Stimulated activated CD4-positive, alpha-beta T cell treated with anti-CD3 and anti-CD28 coated beads, Interleukin-4, amount 100 ng/mL, for 4 hours (primary cell): Measurements from ENCODE around the gene KDM1B.
A peak's percentile ranks its signal among the peaks of the same experiment; 100 is the strongest.

ENCODE experiments used
- DNase-seq, 2 experiments: peaks; one replicate each; pipeline ENCODE4 v3.0.0-alpha.2; 2020

Gene KDM1B

GRCh38 chr6:18235524-18235923 lies 80.3 kb downstream of the KDM1B start:
- no peak for DNase-seq

DNA sequence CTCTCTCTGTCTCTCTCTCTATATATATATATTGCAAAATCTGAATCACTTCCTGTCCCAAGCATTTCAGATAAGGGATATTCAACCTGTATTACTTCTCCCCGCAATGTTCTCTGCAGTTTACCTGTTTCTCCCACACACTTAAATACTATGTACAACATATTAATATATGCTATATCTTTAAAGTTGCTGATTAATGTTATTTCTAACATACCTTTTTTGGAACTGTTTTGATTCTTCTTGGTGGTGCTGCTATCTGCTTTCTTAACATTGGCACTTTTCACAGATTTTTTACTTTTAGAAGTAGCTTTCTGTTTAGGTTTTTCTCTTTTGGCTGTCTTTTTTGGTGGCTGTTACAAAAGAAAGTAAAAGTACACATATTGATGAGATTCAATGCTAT lies 81.9 kb downstream of the KDM1B start:
- no peak for DNase-seq

- no peak for DNase-seq
These were observed 85.0 kb downstream of the KDM1B start for GRCh38 chr6:18240230-18240629.

DNA sequence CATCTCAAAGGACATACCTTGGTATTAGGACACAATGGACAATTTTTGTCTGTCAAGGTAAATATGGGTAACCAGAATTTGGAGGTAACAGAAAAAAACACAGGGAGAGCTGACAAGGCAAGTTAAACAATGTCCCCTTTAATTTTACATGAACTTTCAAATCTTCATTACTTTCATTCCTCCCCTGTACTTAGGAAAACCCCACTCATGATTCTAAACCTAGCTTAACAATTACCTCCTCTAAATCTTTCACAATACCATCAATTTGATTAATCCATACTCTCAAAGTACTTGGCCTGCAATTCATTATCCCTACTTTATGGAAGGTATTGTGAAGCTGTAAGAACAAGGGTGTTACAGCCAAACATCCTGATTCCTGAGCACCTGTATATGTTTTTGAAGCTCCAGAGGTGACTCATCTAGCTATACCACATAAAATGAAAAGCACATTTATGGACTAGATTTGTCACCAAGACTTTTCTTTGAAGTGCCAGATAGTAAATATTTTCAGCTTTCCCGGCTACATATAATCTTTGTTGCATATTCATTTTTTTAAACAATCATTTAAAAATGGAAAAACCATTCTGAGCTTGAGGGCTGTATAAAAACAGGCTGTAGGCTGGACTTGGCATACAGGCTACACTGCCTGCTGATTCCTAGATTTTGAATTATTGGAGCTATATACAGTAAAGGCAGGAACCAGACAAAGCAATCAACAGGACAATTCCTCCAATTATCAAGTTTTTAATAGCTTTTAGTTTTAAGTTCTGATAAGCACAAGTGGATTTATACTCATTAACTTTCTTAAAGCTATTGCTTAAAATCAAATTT lies 86.2 kb downstream of the KDM1B start:
- DNase-seq: no peak

- no peak for DNase-seq
These were observed 87.0 kb downstream of the KDM1B start for GRCh38 chr6:18242062-18242851.

DNA sequence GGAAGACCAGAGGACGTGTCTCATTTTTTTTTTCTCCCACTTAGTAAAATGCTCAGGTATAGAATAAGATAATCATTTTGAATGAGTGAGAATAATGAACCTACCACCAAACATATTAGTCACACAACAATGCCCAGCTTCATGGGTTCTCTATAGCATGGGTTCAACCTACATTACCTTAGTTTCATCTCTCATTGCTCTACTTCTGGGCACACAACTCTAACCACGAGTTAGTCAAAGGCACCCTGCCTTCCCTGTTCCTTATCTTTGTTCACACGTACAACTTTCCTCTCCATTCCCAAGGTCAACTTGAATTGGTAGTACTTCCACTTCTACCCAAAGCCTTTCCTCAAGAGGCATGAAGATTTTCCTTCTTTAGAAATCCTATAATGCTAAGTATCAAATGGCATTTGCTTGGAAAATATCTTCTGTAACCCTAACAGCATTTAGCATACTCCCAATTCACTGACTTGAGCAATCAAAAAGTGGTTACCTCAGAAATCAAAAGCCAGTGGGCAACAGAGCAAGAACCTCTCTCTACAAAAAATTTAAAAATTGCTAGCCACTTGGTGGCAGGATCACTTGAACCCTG lies 88.2 kb downstream of the KDM1B start:
- no peak for DNase-seq

DNA sequence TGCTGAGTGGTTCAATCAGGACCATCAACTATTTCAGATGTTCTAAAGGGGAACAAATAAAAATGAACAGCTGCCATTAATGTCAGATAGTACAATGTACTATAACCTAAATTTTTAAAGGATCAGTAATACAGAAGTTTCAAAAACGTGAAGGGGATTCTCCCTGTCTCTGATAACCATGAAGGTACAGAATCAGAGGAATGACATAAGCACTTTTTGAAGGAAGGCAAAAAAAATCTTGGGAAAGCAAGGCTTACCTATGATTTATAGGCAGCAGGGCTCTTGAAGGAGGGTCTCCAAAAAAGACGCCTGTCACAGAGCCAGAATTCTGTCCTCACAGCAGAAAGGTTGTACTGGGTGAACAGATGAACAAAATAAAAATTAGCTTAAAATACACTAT lies 89.0 kb downstream of the KDM1B start:
- DNase-seq: no peak

DNA sequence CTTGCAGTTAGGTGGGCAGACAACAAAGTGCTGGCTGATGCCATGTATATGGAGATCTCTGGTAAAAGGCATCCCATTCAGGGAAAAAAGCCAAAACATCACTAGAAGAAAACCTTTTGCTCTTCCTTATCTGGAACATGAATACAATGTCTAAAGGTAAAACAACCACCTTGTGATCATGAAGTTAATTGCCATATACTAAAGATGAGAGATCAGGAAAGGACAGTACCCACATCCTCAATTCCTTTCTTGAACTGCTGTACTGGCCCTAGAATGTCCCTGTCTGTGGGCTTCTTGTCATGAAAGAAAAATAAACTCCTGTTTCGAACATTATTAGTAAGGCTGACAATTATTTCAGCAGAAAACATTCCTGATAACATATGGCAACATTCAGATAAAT lies 89.9 kb downstream of the KDM1B start:
- DNase-seq: no peak

DNA sequence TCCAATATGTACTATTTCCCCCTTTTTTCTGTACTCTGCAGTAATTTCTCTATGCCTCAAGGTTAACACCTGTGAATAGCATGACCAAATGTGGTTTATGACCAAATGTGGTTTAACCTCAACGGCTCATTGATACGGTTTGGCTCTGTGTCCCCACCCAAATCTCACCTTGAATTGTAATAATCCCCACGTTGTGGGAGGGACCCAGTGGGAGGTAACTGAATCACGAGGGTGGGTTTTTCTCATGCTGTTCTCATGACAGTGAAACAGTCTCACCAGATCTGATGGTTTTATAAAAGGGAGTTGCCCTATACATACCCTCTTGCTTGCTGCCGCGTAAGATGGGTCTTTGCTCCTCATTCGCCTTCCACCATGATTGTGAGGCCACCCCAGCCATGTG lies 90.4 kb downstream of the KDM1B start:
- peak in 1 of 2 experiments; percentile 32 for DNase-seq

DNA sequence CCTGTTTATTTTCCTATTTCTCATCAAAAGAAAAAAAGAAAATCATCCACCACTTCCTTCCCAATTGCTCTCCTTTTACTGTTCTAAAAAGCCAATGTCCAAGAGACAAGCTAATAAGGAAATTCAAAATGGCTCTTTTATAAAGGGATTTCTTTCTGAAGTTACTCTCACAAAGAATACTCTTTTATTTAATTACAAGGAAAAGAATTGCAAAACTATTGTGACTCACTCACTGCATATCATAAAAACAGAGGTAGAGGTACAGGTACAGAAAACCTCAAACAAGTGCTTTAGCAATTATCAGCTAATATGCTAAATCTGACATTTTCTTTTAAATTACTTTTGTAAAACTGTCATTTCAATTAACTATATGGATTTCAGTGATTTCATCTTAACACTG lies 91.0 kb downstream of the KDM1B start:
- DNase-seq: no peak

GRCh38 chr6:18247002-18247401 lies 91.8 kb downstream of the KDM1B start:
- no peak for DNase-seq

- DNase-seq: no peak
These were observed 93.5 kb downstream of the KDM1B start for GRCh38 chr6:18248698-18249097.

GRCh38 chr6:18249271-18249670 lies 94.0 kb downstream of the KDM1B start:
- DNase-seq: no peak

GRCh38 chr6:18253635-18254034 lies 98.4 kb downstream of the KDM1B start:
- no peak for DNase-seq

- DNase-seq: no peak
These were observed 99.6 kb downstream of the KDM1B start for GRCh38 chr6:18254793-18255192.

- DNase-seq: no peak
These were observed 104.6 kb downstream of the KDM1B start for GRCh38 chr6:18259675-18260447.

DNA sequence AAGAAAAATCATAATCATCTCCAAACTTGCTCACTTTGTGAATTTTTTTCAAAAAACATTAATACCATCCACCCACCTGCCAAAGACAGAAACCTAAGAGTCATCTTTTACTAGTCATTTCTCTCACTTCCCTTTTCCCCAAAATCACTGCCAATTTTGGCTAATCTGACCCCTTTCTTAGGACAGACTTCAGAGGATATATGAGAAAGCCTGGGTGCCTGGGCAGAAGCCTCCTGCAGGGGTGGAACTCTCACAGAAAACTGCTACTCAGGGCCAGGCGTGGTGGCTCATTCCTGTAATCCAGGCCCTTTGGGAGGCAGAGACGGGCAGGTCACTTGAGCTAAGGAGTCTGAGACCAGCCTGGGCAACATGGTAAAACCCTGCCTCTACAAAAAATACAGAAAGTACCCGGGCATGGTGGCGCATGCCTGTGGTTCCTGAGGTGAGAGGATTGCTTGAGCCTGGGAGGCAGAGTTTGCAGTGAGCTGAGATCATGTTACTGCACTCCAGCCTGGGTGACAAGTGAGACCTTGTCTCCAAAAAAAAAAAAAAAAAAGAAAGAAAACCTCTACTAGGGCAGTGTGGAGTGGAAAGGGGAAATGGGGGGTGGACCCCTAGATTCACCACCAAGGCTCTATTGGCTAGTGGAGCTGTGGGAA lies 105.4 kb downstream of the KDM1B start:
- DNase-seq: no peak

DNA sequence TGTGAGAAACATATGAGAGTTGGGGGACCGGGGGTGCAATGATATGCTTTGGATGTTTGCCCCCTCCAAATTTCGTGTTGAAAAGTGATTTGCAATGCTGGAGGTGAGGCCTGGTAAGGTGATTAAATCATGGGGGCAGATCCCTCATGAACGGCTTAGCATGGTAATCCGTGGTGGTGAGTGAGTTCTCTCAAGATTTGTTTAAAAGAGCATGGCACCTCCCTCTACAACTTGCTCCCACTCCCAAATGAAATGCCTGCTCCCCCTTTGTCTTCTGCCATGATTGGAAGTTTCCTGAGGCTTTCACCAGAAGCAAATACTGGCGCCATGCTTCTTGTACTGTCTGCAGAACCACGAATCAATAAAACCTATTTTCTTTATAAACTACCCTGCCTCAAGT lies 106.7 kb downstream of the KDM1B start:
- DNase-seq: no peak

DNA sequence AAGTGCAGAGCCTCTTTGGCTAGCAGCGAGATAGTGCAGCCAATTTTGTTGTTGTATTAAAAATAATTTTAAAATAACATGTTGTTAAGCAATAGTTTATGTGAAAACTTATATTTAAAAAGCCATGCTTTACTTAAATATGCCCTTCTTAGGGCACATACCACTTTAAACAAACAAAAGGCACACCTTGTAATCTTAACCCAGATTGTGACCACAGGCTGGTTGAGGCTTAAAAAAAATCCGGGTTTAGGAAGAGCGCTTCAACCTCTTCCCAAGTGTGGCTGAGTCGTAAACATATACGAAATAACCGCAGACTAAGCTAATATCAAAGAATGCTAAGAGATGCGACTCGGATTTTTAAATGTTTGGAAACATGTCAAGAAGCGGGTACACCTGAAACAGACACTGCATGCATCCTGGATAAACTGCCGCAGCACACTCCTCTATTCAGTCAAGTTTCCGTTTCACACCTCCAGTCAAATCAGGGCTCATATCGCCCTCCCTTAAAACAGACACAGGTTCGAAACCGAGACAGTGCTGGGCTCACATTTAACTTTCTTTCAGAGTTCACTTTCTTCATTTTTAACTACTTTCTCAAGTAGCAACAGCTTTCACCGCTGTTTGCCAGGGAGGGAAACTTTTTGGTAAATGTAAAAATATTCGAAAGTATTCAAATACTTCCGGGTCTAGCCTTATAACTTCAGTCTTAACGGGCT lies 107.6 kb downstream of the KDM1B start:
- peak; percentile 23 to 32 for DNase-seq

- DNase-seq: peak; percentile 14 to 18
These were observed 108.4 kb downstream of the KDM1B start for GRCh38 chr6:18263418-18264218.
